Measurements from ENCODE around the gene ERC2. TPM values are rescaled to one million over a fixed set of nuclear protein-coding genes. Genes with fewer than 3 reads are reported as not detected.
A peak's percentile ranks its signal among the peaks of the same experiment; 100 is the strongest.

Gene ERC2
- total and polyA plus RNA-seq, 2 of the 8 experiments (the other 6 are each of a cell fraction or from before 2014, with no cell fraction given), result 16.4 to 22.8 TPM

DNA sequence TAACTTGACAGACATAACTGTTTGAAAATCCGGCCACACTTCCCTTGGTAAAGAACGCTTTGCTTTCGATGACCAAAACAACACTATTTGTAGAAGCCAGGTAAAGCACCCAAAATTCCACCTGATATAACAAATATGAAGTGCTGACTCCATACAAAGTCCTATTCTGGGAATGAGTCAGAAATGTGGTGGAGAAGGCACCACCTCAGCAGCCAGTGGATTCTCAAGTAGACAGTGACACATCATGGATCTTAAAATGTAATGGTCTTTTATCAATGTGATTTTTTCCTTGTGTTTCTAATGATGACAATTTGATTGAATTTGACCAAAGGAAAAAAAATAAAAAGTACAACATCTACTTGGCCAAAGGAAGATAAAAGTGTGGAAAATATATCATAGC is 846.2 kb downstream of the ERC2 start:
- Histone ChIP-seq H3K4me1 (replicated peaks in 1 of 4; ENCODE audit: control insufficient read depth in 3 of 4, insufficient read depth in 4 of 4, low read length in 3 of 4) (peaks cover 0 to 7% (median 4%) of the 10 kb centered on the region in 4 experiments; a peak in 3 of 7 replicates), H3K18ac (ENCODE audit: extremely low read depth, low read length) (no peak overlapping the region), H3K36me3 (ENCODE audit: control insufficient read depth in 2 of 4, insufficient read depth in 4 of 4, low read length in 3 of 4) (no peaks in the 10 kb centered on the region), H2BK12ac (ENCODE audit: low read depth, low read length) (no peak overlapping the region), H3K14ac (ENCODE audit: insufficient read length) (no peak overlapping the region), H4K91ac (replicated peaks; ENCODE audit: insufficient read length, low read length) (no peak overlapping the region), H4K20me1 (replicated peaks in 1 of 2; ENCODE audit: control insufficient read depth in 1 of 2, insufficient read depth in 2 of 2, low read length in 2 of 2) (no peaks in the 10 kb centered on the region), H2BK15ac (ENCODE audit: low read length) (peak overlapping the region; percentile 22; the same call in 1 of the 2 replicates), H3K79me1 (ENCODE audit: low read depth, low read length) (no peaks in the 10 kb centered on the region), H3K4me2 (ENCODE audit: insufficient read depth in 1 of 2, low read depth in 2 of 2, low read length in 2 of 2) (no peak overlapping the region), H3K4ac (replicated peaks; ENCODE audit: insufficient read length, low read depth, low read length) (no peak overlapping the region), H3K79me2 (ENCODE audit: control insufficient read depth in 1 of 2, insufficient read depth in 2 of 2, low read length in 2 of 2) (no peaks in the 10 kb centered on the region), H2BK120ac (replicated peaks; ENCODE audit: low read depth, low read length) (no peak overlapping the region), H3K9ac (replicated peaks in 1 of 4; ENCODE audit: extremely low read depth in 1 of 4, low read depth in 3 of 4, low read length in 3 of 4) (no peak overlapping the region), H3K9me3 (ENCODE audit: insufficient read depth in 2 of 2, low read depth in 1 of 2, low read length in 1 of 2) (no peaks in the 10 kb centered on the region), H3K4me3 (ENCODE audit: extremely low read depth in 1 of 4, insufficient read depth in 2 of 4, low read depth in 3 of 4, low read length in 4 of 4) (no peak overlapping the region), H2BK20ac (ENCODE audit: low read length) (no peak overlapping the region), H3K56ac (replicated peaks; ENCODE audit: insufficient read length, low read depth, low read length) (no peak overlapping the region), H3K23ac (ENCODE audit: insufficient read length) (no peak overlapping the region), H4K5ac (ENCODE audit: insufficient read length, low read depth, low read length) (no peak overlapping the region), H2BK5ac (ENCODE audit: low read depth, low read length) (no peak overlapping the region), H4K8ac (ENCODE audit: extremely low read depth, insufficient read depth, low read length) (no peak overlapping the region), H3K23me2 (ENCODE audit: low read depth, low read length) (no peaks in the 10 kb centered on the region), H2AFZ (ENCODE audit: low read length) (no peak overlapping the region), H3K27me3 (replicated peaks in 1 of 4; ENCODE audit: control insufficient read depth in 3 of 4, extremely low read depth in 1 of 4, insufficient read depth in 3 of 4, low read length in 3 of 4) (no peaks in the 10 kb centered on the region), H2AK5ac (ENCODE audit: low read depth, low read length) (no peak overlapping the region), H3K27ac (ENCODE audit: low read depth, low read length) (no peak overlapping the region)
- 78% methylated on average over 3 of the region's 3 CpGs; no CpG with 5 or more reads in 1 of the 2 experiments for WGBS, 2 experiments (ENCODE audit: extremely low coverage in 1 of 2, insufficient coverage in 1 of 2, insufficient read length in 1 of 2, insufficient replicate concordance in 2 of 2, low coverage in 1 of 2, low lambda C conversion rate in 2 of 2, missing lambda C conversion rate in 1 of 2)
- ChIA-PET POLR2A (ENCODE audit: partially characterized antibody) (no interaction called here), CTCF (ENCODE audit: partially characterized antibody) (interaction anchor here (1.2 to 11.5 kb wide), 4 partner anchors 9 to 99 kb away, joined by 5 to 66 read pairs (median 8); no protein-coding TSS in a partner anchor)
- DNase-seq (ENCODE audit: low read depth in 1 of 2, low spot score in 2 of 2), result no peak
- no peak for FAIRE-seq
- TF ChIP-seq EZH2 (IDR thresholded peaks at IDR 0.05; ENCODE audit: low read depth, low read length, severe bottlenecking) (no peak), YY1 (IDR thresholded peaks at IDR 0.05; ENCODE audit: low read depth, low read length) (no peak), KDM4A (IDR thresholded peaks at IDR 0.05; ENCODE audit: low read depth, low read length, severe bottlenecking) (no peak), TEAD4 (IDR thresholded peaks at IDR 0.05; ENCODE audit: low read depth, low read length) (no peak), SP4 (IDR thresholded peaks at IDR 0.05; ENCODE audit: low read length) (no peak), ASH2L (IDR thresholded peaks at IDR 0.05; ENCODE audit: low read length) (no peak), SIRT6 (IDR thresholded peaks at IDR 0.05; ENCODE audit: low read length) (no peak), CHD1 (IDR thresholded peaks at IDR 0.05; ENCODE audit: low read depth, low read length) (no peak), GABPA (IDR thresholded peaks at IDR 0.05; ENCODE audit: borderline replicate concordance, insufficient read depth, low read length) (no peak), MAFK (IDR thresholded peaks at IDR 0.05; ENCODE audit: low read depth, low read length) (no peak), POU5F1 (IDR thresholded peaks at IDR 0.05; ENCODE audit: low read depth, low read length) (no peak), EP300 (IDR thresholded peaks at IDR 0.05; ENCODE audit: borderline replicate concordance in 1 of 2, low read depth in 2 of 2, low read length in 2 of 2) (no peak), RXRA (IDR thresholded peaks at IDR 0.05; ENCODE audit: insufficient read depth, low read depth, low read length) (no peak)

Data from H1 (cell line).